Neural progenitor cell (in vitro differentiated cells): Measurements from ENCODE around the gene EFCAB8.

Source experiments
- CTCF ChIP-seq: fragments of 200-600 bp; sonication (generic); IDR thresholded peaks from 2 replicates; pipeline ENCODE4 v1.5.1; 2017; ENCODE audit warnings: antibody characterized with exemption, mild to moderate bottlenecking
- EZH2 ChIP-seq: fragments of 200-600 bp; sonication (generic); IDR thresholded peaks from 2 replicates; pipeline ENCODE4 v1.6.1; 2017; ENCODE audit warnings: antibody characterized with exemption, mild to moderate bottlenecking, moderate library complexity
- EZH2phosphoT487 ChIP-seq: fragments of 200-600 bp; sonication (generic); IDR thresholded peaks from 2 replicates; pipeline ENCODE4 v1.6.1; 2017; ENCODE audit warnings: antibody characterized with exemption

- TF ChIP-seq CTCF = no peak
- TF ChIP-seq EZH2phosphoT487 = no peak
- no peak for TF ChIP-seq EZH2
Measured at GRCh38 chr20:32983459-32984112, 124.9 kb downstream of the EFCAB8 start.
